Measurements from ENCODE around the gene PRKCA. TPM values are rescaled to one million over a fixed set of nuclear protein-coding genes. Genes with fewer than 3 reads are reported as not detected.

Gene PRKCA
- polyA plus RNA-seq, 2 of the 4 experiments (the other 2 are of a cell fraction) = 28.8 to 65.0 TPM

DNA sequence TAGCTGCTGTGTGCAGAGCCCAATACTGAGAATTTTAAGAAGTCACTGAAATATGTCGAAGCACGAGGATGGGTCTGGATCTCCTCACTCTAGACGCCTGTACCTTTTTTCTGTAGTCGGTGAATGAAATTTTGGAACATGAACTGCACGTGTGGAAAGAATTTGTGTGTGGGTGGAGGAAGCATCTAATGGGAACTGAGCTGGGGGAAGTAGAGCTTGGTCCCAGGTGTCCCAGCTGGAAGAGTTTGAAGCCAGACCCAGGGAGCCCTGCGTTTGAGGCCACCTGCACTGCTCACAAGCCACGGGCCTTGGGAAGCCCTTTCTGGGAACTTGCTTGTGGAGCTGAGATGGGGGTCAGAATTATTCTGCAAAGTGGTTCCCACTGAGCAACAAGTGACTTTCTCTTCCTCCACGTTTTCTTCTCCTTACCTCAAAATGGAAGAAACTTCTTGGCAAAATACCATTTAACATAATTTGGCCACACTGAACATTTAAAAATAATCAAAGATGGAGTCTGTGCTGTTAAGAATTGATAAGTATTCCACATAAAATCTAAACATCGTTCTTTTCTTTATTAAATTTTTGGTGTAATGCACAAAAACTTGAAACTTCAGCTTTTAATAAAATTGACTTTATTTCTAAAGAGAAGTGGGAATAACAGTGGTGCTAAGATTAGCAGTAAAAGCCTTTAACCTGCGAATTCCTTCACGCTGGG is 163.8 kb downstream of the PRKCA start (continued):
- no peak for TF ChIP-seq REST (IDR thresholded peaks at IDR 0.05)

GRCh38 chr17:66466840-66467367 is 164.5 kb downstream of the PRKCA start:
- peak; percentile 97 for DNase-seq (ENCODE audit: low read depth in 1 of 2, low spot score in 1 of 2)
- 1% methylated on average over 7 of the region's 7 CpGs for WGBS (ENCODE audit: missing lambda C conversion rate)
- POLR2A ChIA-PET = interaction anchor here (0.5 to 3.1 kb wide), 2 partner anchors 42 to 194 kb away, joined by 4 to 17 read pairs; no protein-coding TSS in a partner anchor
- Histone ChIP-seq H3K4me3 (peak overlapping the region; percentile 6; the same call in 2 of the 3 replicates), H3K27ac (peak overlapping the region; percentile 75 to 91), H3K9me3 (no peaks in the 10 kb centered on the region), H3K4me1 (peaks cover 89% of the 10 kb centered on the region), H3K4me2 (peak overlapping the region; percentile 63)
- peak; percentile 95 to 98 for ATAC-seq
- CTCF ChIA-PET = interaction anchor here (0.6 to 2.1 kb wide), 9 partner anchors 13 to 163 kb away, joined by 3 to 6 read pairs (median 4); no protein-coding TSS in a partner anchor
- FAIRE-seq = peak; percentile 99
- TF ChIP-seq KDM5A (IDR thresholded peaks at IDR 0.05) = no peak
- peak; percentile 82 to 83; a peak in 3 of 5 replicates for TF ChIP-seq JUN (IDR thresholded peaks at IDR 0.05)
- TF ChIP-seq MAZ (IDR thresholded peaks at IDR 0.05; ENCODE audit: borderline replicate concordance, low read depth, low read length) = no peak
- no peak for TF ChIP-seq EHMT2 (IDR thresholded peaks at IDR 0.05; ENCODE audit: low read depth)
- no peak for TF ChIP-seq RNF2 (IDR thresholded peaks at IDR 0.05; ENCODE audit: borderline replicate concordance, low read depth)
- peak; percentile 57; the same call in 2 of the 3 replicates for TF ChIP-seq SMC3 (IDR thresholded peaks at IDR 0.05)
- peak; percentile 98 for TF ChIP-seq MAFK (IDR thresholded peaks at IDR 0.05; ENCODE audit: partially characterized antibody)
- no peak for TF ChIP-seq SREBF2 (IDR thresholded peaks at IDR 0.05)
- TF ChIP-seq, protein P1, sequence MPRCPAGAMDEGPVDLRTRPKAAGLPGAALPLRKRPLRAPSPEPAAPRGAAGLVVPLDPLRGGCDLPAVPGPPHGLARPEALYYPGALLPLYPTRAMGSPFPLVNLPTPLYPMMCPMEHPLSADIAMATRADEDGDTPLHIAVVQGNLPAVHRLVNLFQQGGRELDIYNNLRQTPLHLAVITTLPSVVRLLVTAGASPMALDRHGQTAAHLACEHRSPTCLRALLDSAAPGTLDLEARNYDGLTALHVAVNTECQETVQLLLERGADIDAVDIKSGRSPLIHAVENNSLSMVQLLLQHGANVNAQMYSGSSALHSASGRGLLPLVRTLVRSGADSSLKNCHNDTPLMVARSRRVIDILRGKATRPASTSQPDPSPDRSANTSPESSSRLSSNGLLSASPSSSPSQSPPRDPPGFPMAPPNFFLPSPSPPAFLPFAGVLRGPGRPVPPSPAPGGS (IDR thresholded peaks at IDR 0.05) = peak; percentile 70; the same call in 1 of the 3 replicates
- TF ChIP-seq CHD4 (IDR thresholded peaks at IDR 0.05; ENCODE audit: borderline replicate concordance) = no peak
- TF ChIP-seq, protein P2, sequence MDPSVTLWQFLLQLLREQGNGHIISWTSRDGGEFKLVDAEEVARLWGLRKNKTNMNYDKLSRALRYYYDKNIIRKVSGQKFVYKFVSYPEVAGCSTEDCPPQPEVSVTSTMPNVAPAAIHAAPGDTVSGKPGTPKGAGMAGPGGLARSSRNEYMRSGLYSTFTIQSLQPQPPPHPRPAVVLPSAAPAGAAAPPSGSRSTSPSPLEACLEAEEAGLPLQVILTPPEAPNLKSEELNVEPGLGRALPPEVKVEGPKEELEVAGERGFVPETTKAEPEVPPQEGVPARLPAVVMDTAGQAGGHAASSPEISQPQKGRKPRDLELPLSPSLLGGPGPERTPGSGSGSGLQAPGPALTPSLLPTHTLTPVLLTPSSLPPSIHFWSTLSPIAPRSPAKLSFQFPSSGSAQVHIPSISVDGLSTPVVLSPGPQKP (IDR thresholded peaks at IDR 0.05; ENCODE audit: low read depth, low read length) = no peak
- TF ChIP-seq FOSL2 (IDR thresholded peaks at IDR 0.05) = peak; percentile 83
- peak; percentile 97 for TF ChIP-seq FOSL2 (CRISPR knock-in tag; IDR thresholded peaks at IDR 0.05)
- no peak for TF ChIP-seq RARB (CRISPR knock-in tag; IDR thresholded peaks at IDR 0.05)
- no peak for TF ChIP-seq USF2 (IDR thresholded peaks at IDR 0.05)
- TF ChIP-seq EHF (CRISPR knock-in tag; IDR thresholded peaks at IDR 0.05) = no peak
- peak; percentile 55; the same call in 1 of the 2 replicates for TF ChIP-seq E2F6 (IDR thresholded peaks at IDR 0.05; ENCODE audit: borderline replicate concordance, low read depth)
- TF ChIP-seq HEYL (CRISPR knock-in tag; IDR thresholded peaks at IDR 0.05) = no peak
- no peak for TF ChIP-seq HOXB5 (CRISPR knock-in tag; IDR thresholded peaks at IDR 0.05)
- peak in 1 of 2 experiments; percentile 81; a peak in 1 of 5 replicates for TF ChIP-seq EP300 (IDR thresholded peaks at IDR 0.05)
- no peak for TF ChIP-seq CBX8 (IDR thresholded peaks at IDR 0.05)
- peak; percentile 41; the same call in 1 of the 2 replicates for TF ChIP-seq BHLHE40 (IDR thresholded peaks at IDR 0.05; ENCODE audit: low read depth, low read length)
- peak; percentile 67 for TF ChIP-seq MYC (IDR thresholded peaks at IDR 0.05; ENCODE audit: borderline replicate concordance, low read length)
- no peak for TF ChIP-seq KDM1A (IDR thresholded peaks at IDR 0.05; ENCODE audit: low read depth)
- TF ChIP-seq RAD21 (conservative IDR thresholded peaks at IDR 0.05 in 1 of 2, IDR thresholded peaks at IDR 0.05 in 1 of 2) = peak; percentile 45 to 57
- TF ChIP-seq NPAS2 (CRISPR knock-in tag; IDR thresholded peaks at IDR 0.05; ENCODE audit: borderline replicate concordance) = no peak
- no peak for TF ChIP-seq HDAC2 (IDR thresholded peaks at IDR 0.05)
- TF ChIP-seq, protein P3, sequence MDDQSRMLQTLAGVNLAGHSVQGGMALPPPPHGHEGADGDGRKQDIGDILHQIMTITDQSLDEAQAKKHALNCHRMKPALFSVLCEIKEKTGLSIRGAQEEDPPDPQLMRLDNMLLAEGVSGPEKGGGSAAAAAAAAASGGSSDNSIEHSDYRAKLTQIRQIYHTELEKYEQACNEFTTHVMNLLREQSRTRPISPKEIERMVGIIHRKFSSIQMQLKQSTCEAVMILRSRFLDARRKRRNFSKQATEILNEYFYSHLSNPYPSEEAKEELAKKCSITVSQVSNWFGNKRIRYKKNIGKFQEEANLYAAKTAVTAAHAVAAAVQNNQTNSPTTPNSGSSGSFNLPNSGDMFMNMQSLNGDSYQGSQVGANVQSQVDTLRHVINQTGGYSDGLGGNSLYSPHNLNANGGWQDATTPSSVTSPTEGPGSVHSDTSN (IDR thresholded peaks at IDR 0.05) = no peak
